Pancreas (tissue), 10 donors: ENCODE results near the gene PDLIM3. TPM values are rescaled to one million over a fixed set of nuclear protein-coding genes. Genes with fewer than 3 reads are reported as not detected.

ENCODE experiments used
- ATAC-seq, 4 donors: fragments of 200-7000 bp; cut with Tn5 transposase; one replicate each; pipeline versions ENCODE4 v1.8.0 to v1.9.1; 2020; ENCODE audit warnings: mild to moderate bottlenecking in 4 of 4, moderate library complexity in 4 of 4
- DNase-seq, 6 donors: peaks; one replicate each; pipeline ENCODE4 v3.0.0-alpha.2; 2020
- FAIRE-seq: peaks from 2 replicates; lab custom pipeline; 2012; peaks lifted over from hg19 to GRCh38; lab: Jason Lieb, UNC
- H3K27ac ChIP-seq, 4 donors: fragments of 200-600 bp; sonication (generic); 1 replicate in 3 of 4; 2 replicates in 1 of 4; pipeline versions ENCODE4 v1.5.0 to v1.8.0; 2020
- H3K27me3 ChIP-seq, 4 donors: fragments of 200-600 bp; one replicate each; pipeline ENCODE4 v1.8.0; 2021
- H3K36me3 ChIP-seq, 3 donors: fragments of 200-600 bp; sonication (generic) in 1 of 3; one replicate each; pipeline versions ENCODE4 v1.5.0 to v1.8.0; 2020 to 2021
- H3K4me1 ChIP-seq, 3 donors: fragments of 200-600 bp; one replicate each; pipeline ENCODE4 v1.8.0; 2021
- H3K4me3 ChIP-seq, 4 donors: fragments of 200-600 bp; sonication (generic) in 2 of 4; one replicate each; pipeline versions ENCODE4 v1.5.0 to v1.8.0; 2020 to 2021
- H3K9me3 ChIP-seq, 4 donors: fragments of 200-600 bp; one replicate each; pipeline ENCODE4 v1.8.0; 2021
- CTCF ChIP-seq, 4 donors: fragments of 200-600 bp; sonication (generic) in 3 of 4; IDR thresholded peaks; one replicate each; pipeline versions ENCODE4 v1.5.0 to v1.8.0; 2021; ENCODE audit warnings: antibody characterized with exemption in 4 of 4
- WGBS, 2 donors: extraction: QIAGEN DNeasy Blood & Tissue Kit; methylation state at CpG; one replicate each; pipeline ENCODE4 v1.1.7; 2013; 5-methylcytosine and 5-hydroxymethylcytosine counted together
- intact Hi-C, 3 donors: fragments of 100-400 bp; cut with DNase I; formaldehyde crosslinking; loops; one replicate each; pipeline versions ENCODE4 v1.11.1 to v1.14.2; 2022
- polyA plus RNA-seq, 2 donors: library from polyadenylated mRNA; stranded (reverse); fragments of 200-250 nt; gene quantifications; one replicate each; pipeline ENCODE4 v1.2.3, GENCODE V29; 2013
- total RNA-seq, 6 donors: library from RNA; stranded (reverse); fragmentation: NEBNext Ultra II Directional in 4 of 6; extraction: Animal tissue kit (Norgen Biotek cat#: 25700) in 4 of 6; gene quantifications; one replicate each; pipeline versions ENCODE4 v1.2.1 to v1.2.4, GENCODE V29; 2021 to 2023
- donor health status: healthy with polysubstance abuse.
- donor health status: DM: no; HTN: no; CAD: no; lungs with moderate emphysema.
- donor health status: DM: no; HTN: no; CAD: no.
- donor health status: control.
- donor health status: control.
- donor health status: Bipolar disorder and iron deficiency.
- donor health status: DM: yes; HTN: yes; CAD: no.
- donor health status: DM: no; HTN: no; CAD: no.
- donor health status: DM: no; HTN: no; CAD: no.
- donor health status: DM: yes; HTN: yes; CAD: no.

PDLIM3 gene
- total and polyA plus RNA-seq, 8 donors = 6.3 to 50.5 (median 18.9) TPM

- 2 to 3% methylated on average over 40 to 41 of the region's 41 CpGs for WGBS, 2 donors
- FAIRE-seq = no peak
These were observed 64.7 kb downstream of the PDLIM3 start for GRCh38 chr4:185470501-185471195.

GRCh38 chr4:185469580-185470154 lies 65.6 kb downstream of the PDLIM3 start:
- TF ChIP-seq CTCF (IDR thresholded peaks at IDR 0.05) = no peak
- no peak for FAIRE-seq
- Histone ChIP-seq H3K27me3 (no peaks in the 10 kb centered on the region), H3K4me3 (peak overlapping the region in 2 of 4 donors; percentile 59 to 66), H3K36me3 (no peaks in the 10 kb centered on the region), H3K27ac (no peak overlapping the region), H3K4me1 (peaks cover 0 to 4% (median 0%) of the 10 kb centered on the region in 3 donors), H3K9me3 (no peaks in the 10 kb centered on the region)
- intact Hi-C loops = loop anchor here in 1 of 3 donors (10.0 kb wide), 1 partner anchor 125 kb away; no protein-coding TSS in a partner anchor
- peak in 3 of 6 donors; percentile 19 to 34 (median 29) for DNase-seq
- 51 to 60% methylated on average over 9 of the region's 9 CpGs for WGBS, 2 donors
- no peak for ATAC-seq

More at GRCh38 chr4:185470501-185471195, 64.7 kb downstream of the PDLIM3 start:
- ATAC-seq (peak; percentile 62 to 73 (median 68)), DNase-seq (peak; percentile 83 to 96 (median 90))
- H3K9me3 ChIP-seq = no peaks in the 10 kb centered on the region
- H3K4me1 ChIP-seq = peaks cover 0 to 4% (median 0%) of the 10 kb centered on the region in 3 donors
- H3K27me3 ChIP-seq = no peaks in the 10 kb centered on the region
- H3K36me3 ChIP-seq = no peaks in the 10 kb centered on the region
- peak overlapping the region; percentile 30 to 75 (median 72) for H3K27ac ChIP-seq
- TF ChIP-seq CTCF (IDR thresholded peaks at IDR 0.05) = no peak
- intact Hi-C loops = loop anchor here in 1 of 3 donors (10.0 kb wide), 1 partner anchor 124 kb away; no protein-coding TSS in a partner anchor
- peak overlapping the region; percentile 36 to 66 (median 55) for H3K4me3 ChIP-seq

GRCh38 chr4:185468999-185469398 lies 66.3 kb downstream of the PDLIM3 start:
- DNase-seq (no peak), ATAC-seq (no peak), FAIRE-seq (no peak)
- Histone ChIP-seq H3K4me3 (no peak overlapping the region), H3K27ac (no peak overlapping the region), H3K9me3 (no peaks in the 10 kb centered on the region), H3K4me1 (peaks cover 0 to 4% (median 0%) of the 10 kb centered on the region in 3 donors), H3K27me3 (no peaks in the 10 kb centered on the region), H3K36me3 (no peaks in the 10 kb centered on the region)
- no peak for TF ChIP-seq CTCF (IDR thresholded peaks at IDR 0.05)
- 78 to 84% methylated on average over 2 of the region's 2 CpGs for WGBS, 2 donors
- intact Hi-C loops = no loop called here

GRCh38 chr4:185467991-185468390 lies 67.3 kb downstream of the PDLIM3 start:
- 90 to 92% methylated on average over 8 of the region's 8 CpGs for WGBS, 2 donors
- Histone ChIP-seq H3K9me3 (no peaks in the 10 kb centered on the region), H3K36me3 (no peaks in the 10 kb centered on the region), H3K4me3 (no peak overlapping the region), H3K27me3 (no peaks in the 10 kb centered on the region), H3K27ac (no peak overlapping the region), H3K4me1 (peaks cover 0 to 4% (median 0%) of the 10 kb centered on the region in 3 donors)
- TF ChIP-seq CTCF (IDR thresholded peaks at IDR 0.05) = no peak
- FAIRE-seq (no peak), ATAC-seq (no peak), DNase-seq (no peak)
- intact Hi-C loops = no loop called here
